GM23248 (cell line): ENCODE results near the gene HMOX1. TPM values are rescaled to one million over a fixed set of nuclear protein-coding genes. Genes with fewer than 3 reads are reported as not detected.
"Not testable (repeated sequence)": the region's sequence is repeated elsewhere in the genome, so short reads cannot be mapped to it uniquely, and the experiment has no call there.

Source experiments
- DNase-seq: peaks from one replicate; pipeline ENCODE4 v3.0.0-alpha.2; 2015
- H2AFZ ChIP-seq: fragments of 200-600 bp; sonication (generic); 2 replicates; pipeline ENCODE4 v1.6.1; 2016; ENCODE audit warnings: antibody characterized with exemption
- H3F3A ChIP-seq: fragments of 200-600 bp; sonication (generic); 2 replicates; pipeline ENCODE4 v1.6.1; 2016; ENCODE audit warnings: mild to moderate bottlenecking, antibody characterized with exemption, mixed run types; ENCODE audit not compliant: insufficient read depth
- H3K27ac ChIP-seq: fragments of 200-600 bp; sonication (generic); 2 replicates; pipeline ENCODE4 v1.5.1; 2016; ENCODE audit warnings: mild to moderate bottlenecking
- H3K27me3 ChIP-seq: fragments of 200-600 bp; sonication (generic); replicated peaks from 2 replicates; pipeline ENCODE4 v1.6.1; 2016; ENCODE audit warnings: mild to moderate bottlenecking; ENCODE audit not compliant: insufficient read depth
- H3K36me3 ChIP-seq: fragments of 200-600 bp; sonication (generic); 2 replicates; pipeline ENCODE4 v1.6.1; 2016; ENCODE audit warnings: low read depth, mild to moderate bottlenecking
- H3K4me1 ChIP-seq: fragments of 200-600 bp; sonication (generic); 2 replicates; pipeline ENCODE4 v1.6.1; 2016; ENCODE audit warnings: mild to moderate bottlenecking; ENCODE audit not compliant: insufficient read depth
- H3K4me2 ChIP-seq: fragments of 200-600 bp; sonication (generic); one replicate; pipeline ENCODE4 v1.6.1; 2016; ENCODE audit warnings: mild to moderate bottlenecking; ENCODE audit not compliant: unreplicated experiment
- H3K4me3 ChIP-seq: fragments of 200-600 bp; sonication (generic); 2 replicates; pipeline ENCODE4 v1.5.1; 2016; ENCODE audit warnings: mild to moderate bottlenecking
- H3K79me2 ChIP-seq: fragments of 200-600 bp; sonication (generic); 2 replicates; pipeline ENCODE4 v1.6.1; 2016; ENCODE audit warnings: mild to moderate bottlenecking; ENCODE audit not compliant: insufficient read depth
- H3K9ac ChIP-seq: fragments of 200-600 bp; sonication (generic); 2 replicates; pipeline ENCODE4 v1.6.1; 2016; ENCODE audit warnings: mild to moderate bottlenecking
- H3K9me2 ChIP-seq: fragments of 200-600 bp; sonication (generic); 2 replicates; pipeline ENCODE4 v1.6.1; 2016; ENCODE audit warnings: mixed run types, mild to moderate bottlenecking, moderate library complexity; ENCODE audit not compliant: insufficient read depth
- H3K9me3 ChIP-seq: fragments of 200-600 bp; sonication (generic); one replicate; pipeline ENCODE4 v1.6.1; 2017; ENCODE audit warnings: low read depth
- H4K20me1 ChIP-seq: fragments of 200-600 bp; sonication (generic); 2 replicates; pipeline ENCODE4 v1.6.0; 2016; ENCODE audit not compliant: insufficient read depth
- EZH2 ChIP-seq: fragments of 200-600 bp; sonication (generic); IDR thresholded peaks from 2 replicates; pipeline ENCODE4 v1.6.1; 2018; ENCODE audit warnings: antibody characterized with exemption, mild to moderate bottlenecking; ENCODE audit not compliant: insufficient read depth, poor library complexity, severe bottlenecking
- EZH2phosphoT487 ChIP-seq: fragments of 200-600 bp; sonication (generic); IDR thresholded peaks from 2 replicates; pipeline ENCODE4 v1.6.1; 2018; ENCODE audit warnings: antibody characterized with exemption, moderate library complexity, mild to moderate bottlenecking, low read depth; ENCODE audit not compliant: insufficient read depth
- WGBS, 2 experiments: methylation state at CpG; one replicate each; pipeline ENCODE4 v1.1.6; 2015 to 2017; ENCODE audit warnings: low lambda C conversion rate in 2 of 2, low coverage in 1 of 2; ENCODE audit errors: missing lambda C conversion rate in 2 of 2; 5-methylcytosine and 5-hydroxymethylcytosine counted together
- in situ Hi-C: fragments of 300-500 bp; cut with MboI; formaldehyde crosslinking; loops from 2 replicates; pipeline ENCODE4 v1.15.0; 2020
- polyA plus RNA-seq: library from polyadenylated mRNA; unstranded; fragments of >200 nt; fragmentation: Nextera tagmentation; extraction: Ambion mirVana; gene quantifications from 2 replicates; pipeline ENCODE4 v1.2.1, GENCODE V29; 2016
- total RNA-seq: library from RNA; depleted of rRNA; stranded (reverse); fragments of >200 nt; shearing (Covaris generic); gene quantifications from 2 replicates; pipeline ENCODE4 v1.2.3, GENCODE V29; 2014

HMOX1 gene
- total and polyA plus RNA-seq, 2 experiments from 2014 or later: 44.3 to 82.9 TPM

GRCh38 chr22:35361001-35361558, 19.8 kb upstream of the HMOX1 start:
- DNase-seq: no peak
- Histone ChIP-seq H3K36me3 (no peaks in the 10 kb centered on the region), H4K20me1 (no peaks in the 10 kb centered on the region), H2AFZ (no peak overlapping the region), H3K9me3 (no peaks in the 10 kb centered on the region), H3K27me3 (no peaks in the 10 kb centered on the region), H3K79me2 (no peaks in the 10 kb centered on the region), H3F3A (peaks cover 15% of the 10 kb centered on the region; the same call in 1 of the 2 replicates), H3K4me3 (no peak overlapping the region), H3K9ac (no peak overlapping the region), H3K4me1 (no peaks in the 10 kb centered on the region), H3K27ac (no peak overlapping the region), H3K4me2 (no peak overlapping the region), H3K9me2 (no peaks in the 10 kb centered on the region)
- TF ChIP-seq EZH2: no peak
- in situ Hi-C loops: no loop called here
- 69 to 89% methylated on average over 6 of the region's 6 CpGs for WGBS, 2 experiments

- Histone ChIP-seq H2AFZ (no peak overlapping the region), H4K20me1 (no peaks in the 10 kb centered on the region), H3F3A (peaks cover 6% of the 10 kb centered on the region; the same call in 1 of the 2 replicates), H3K4me3 (no peak overlapping the region), H3K9me2 (no peaks in the 10 kb centered on the region), H3K27ac (no peak overlapping the region), H3K27me3 (no peaks in the 10 kb centered on the region), H3K9me3 (no peaks in the 10 kb centered on the region), H3K36me3 (no peaks in the 10 kb centered on the region), H3K4me2 (no peak overlapping the region), H3K4me1 (no peaks in the 10 kb centered on the region), H3K9ac (no peak overlapping the region), H3K79me2 (no peaks in the 10 kb centered on the region)
- TF ChIP-seq EZH2phosphoT487: no peak
- no peak for TF ChIP-seq EZH2
- no peak for DNase-seq
- WGBS, 2 experiments: 93 to 96% methylated on average over 11 of the region's 11 CpGs
- in situ Hi-C loops: no loop called here
Observed at GRCh38 chr22:35363566-35364086, 17.3 kb upstream of the HMOX1 start.

GRCh38 chr22:35364230-35364629, 16.7 kb upstream of the HMOX1 start:
- not testable (repeated sequence) for H3K79me2 ChIP-seq, H3K9me3 ChIP-seq

GRCh38 chr22:35367331-35367886, 13.5 kb upstream of the HMOX1 start:
- H4K20me1 ChIP-seq: no peaks in the 10 kb centered on the region
- no peak for TF ChIP-seq EZH2
- no peak for TF ChIP-seq EZH2phosphoT487
- WGBS, 2 experiments: 97 to 98% methylated on average over 9 of the region's 9 CpGs
- H3F3A ChIP-seq: 0 out of 2 replicates have a peak, but pooled peaks cover 7% of the 10 kb centered on the region
- H3K27me3 ChIP-seq: no peaks in the 10 kb centered on the region
- H3K9me3 ChIP-seq: no peaks in the 10 kb centered on the region
- in situ Hi-C loops: no loop called here
- DNase-seq: no peak
- no peak overlapping the region for H3K4me2 ChIP-seq
- peaks cover 8% of the 10 kb centered on the region for H3K4me1 ChIP-seq
- H3K9me2 ChIP-seq: no peaks in the 10 kb centered on the region
- H3K27ac ChIP-seq: no peak overlapping the region
- H3K79me2 ChIP-seq: no peaks in the 10 kb centered on the region
- no peak overlapping the region for H3K9ac ChIP-seq
- no peaks in the 10 kb centered on the region for H3K36me3 ChIP-seq
- no peak overlapping the region for H2AFZ ChIP-seq
- no peak overlapping the region for H3K4me3 ChIP-seq

More at GRCh38 chr22:35364230-35364629, 16.7 kb upstream of the HMOX1 start:
- H4K20me1 ChIP-seq, H3K9ac ChIP-seq, H3K4me2 ChIP-seq, in situ Hi-C loops, H3K27ac ChIP-seq, H3K9me2 ChIP-seq, H3K4me3 ChIP-seq, H3K27me3 ChIP-seq, H3K36me3 ChIP-seq, H2AFZ ChIP-seq, H3F3A ChIP-seq, H3K4me1 ChIP-seq: not testable (repeated sequence)
- WGBS, 2 experiments: 66 to 79% methylated on average over 7 of the region's 7 CpGs
- peak; percentile 72 for DNase-seq
